IMR-90 (cell line): ENCODE data around the gene RAD23B. TPM values are rescaled to one million over a fixed set of nuclear protein-coding genes. Genes with fewer than 3 reads are reported as not detected.

ENCODE experiments used
- ATAC-seq: fragments of 200-7000 bp; cut with Tn5 transposase; 2 replicates; pipeline ENCODE4 v1.9.1; 2020; ENCODE audit warnings: low read depth, mild to moderate bottlenecking, moderate library complexity
- BruUV-seq: library from RNA; stranded (reverse); fragments of 400-500 nt; replicated peaks from 2 replicates; lab custom pipeline; 2021; lab: Mats Ljungman, UMichigan
- CTCF ChIA-PET: fragments of 300-600 bp; formaldehyde crosslinking; extraction: SDS; loops from one replicate; lab custom pipeline; 2021; ENCODE audit warnings: antibody characterized with exemption; lab: Yijun Ruan, JAX
- POLR2A ChIA-PET: fragments of 300-600 bp; sonication (Branson Sonifier 250); formaldehyde crosslinking; loops from one replicate; lab custom pipeline; 2022; ENCODE audit warnings: antibody characterized with exemption; ENCODE audit not compliant: unreplicated experiment; lab: Charles Lee
- DNase-seq: peaks from one replicate; pipeline ENCODE4 v3.0.0; 2013
- H2AFZ ChIP-seq: replicated peaks from 2 replicates; pipeline ENCODE3; 2013; ENCODE audit warnings: low read length, mild to moderate bottlenecking; ENCODE audit not compliant: poor library complexity
- H2AK5ac ChIP-seq: 2 replicates; pipeline ENCODE4 v1.6.1; 2013; ENCODE audit warnings: low read depth, low read length, inconsistent platforms
- H2AK9ac ChIP-seq: replicated peaks from 2 replicates; pipeline ENCODE3; 2013; ENCODE audit warnings: mild to moderate bottlenecking, low read depth, low read length, moderate library complexity; ENCODE audit not compliant: poor library complexity
- H2BK120ac ChIP-seq: 2 replicates; pipeline ENCODE4 v1.6.1; 2013; ENCODE audit warnings: low read depth, low read length, inconsistent platforms
- H2BK15ac ChIP-seq: 3 replicates; pipeline ENCODE4 v1.6.1; 2013; ENCODE audit warnings: low read depth, low read length, inconsistent platforms
- H2BK20ac ChIP-seq: 2 replicates; pipeline ENCODE4 v1.6.1; 2013; ENCODE audit warnings: low read depth, mild to moderate bottlenecking, inconsistent platforms, low read length, moderate library complexity
- H2BK5ac ChIP-seq: 2 replicates; pipeline ENCODE4 v1.6.1; 2013; ENCODE audit warnings: mild to moderate bottlenecking, low read depth, low read length, inconsistent platforms; ENCODE audit not compliant: poor library complexity, severe bottlenecking
- H3K14ac ChIP-seq: replicated peaks from 2 replicates; pipeline ENCODE4 v1.6.1; 2013; ENCODE audit warnings: low read depth, low read length, inconsistent platforms
- H3K18ac ChIP-seq: 2 replicates; pipeline ENCODE4 v1.6.1; 2013; ENCODE audit warnings: low read depth, low read length, control low read depth
- H3K23ac ChIP-seq: 2 replicates; pipeline ENCODE4 v1.6.1; 2013; ENCODE audit warnings: low read depth, low read length, inconsistent platforms
- H3K27ac ChIP-seq: 2 replicates; pipeline ENCODE4 v1.5.1; 2013; ENCODE audit warnings: mild to moderate bottlenecking, control low read depth, low read length; ENCODE audit not compliant: insufficient read depth
- H3K27me3 ChIP-seq: 2 replicates; pipeline ENCODE4 v1.6.1; 2013; ENCODE audit warnings: low read length; ENCODE audit not compliant: control insufficient read depth, insufficient read depth
- H3K36me3 ChIP-seq: 2 replicates; pipeline ENCODE4 v1.6.1; 2013; ENCODE audit warnings: low read length, mixed read lengths; ENCODE audit not compliant: control insufficient read depth, insufficient read depth
- H3K4ac ChIP-seq: 2 replicates; pipeline ENCODE4 v1.6.1; 2013; ENCODE audit warnings: low read depth, low read length, inconsistent platforms
- H3K4me1 ChIP-seq: 2 replicates; pipeline ENCODE4 v1.6.1; 2013; ENCODE audit warnings: low read length, mixed read lengths; ENCODE audit not compliant: control insufficient read depth, insufficient read depth
- H3K4me2 ChIP-seq: 2 replicates; pipeline ENCODE4 v1.6.1; 2013; ENCODE audit warnings: low read depth, mild to moderate bottlenecking, control low read depth, low read length, moderate library complexity
- H3K4me3 ChIP-seq: 2 replicates; pipeline ENCODE4 v1.5.1; 2013; ENCODE audit warnings: low read depth, mild to moderate bottlenecking, control low read depth, low read length, moderate library complexity; ENCODE audit not compliant: insufficient read depth
- H3K56ac ChIP-seq: 2 replicates; pipeline ENCODE4 v1.6.1; 2013; ENCODE audit warnings: low read length, inconsistent platforms; ENCODE audit not compliant: insufficient read depth; ENCODE audit errors: extremely low read depth
- H3K79me1 ChIP-seq, 2 experiments: 2 replicates each; pipeline ENCODE4 v1.6.1; 2013; ENCODE audit warnings: low read length in 2 of 2, inconsistent platforms in 1 of 2, low read depth in 1 of 2
- H3K9ac ChIP-seq: 2 replicates; pipeline ENCODE4 v1.6.1; 2013; ENCODE audit warnings: low read depth, low read length, control low read depth
- H3K9me1 ChIP-seq: 2 replicates; pipeline ENCODE4 v1.6.1; 2013; ENCODE audit warnings: low read length, inconsistent platforms; ENCODE audit not compliant: insufficient read depth
- H3K9me3 ChIP-seq: 2 replicates; pipeline ENCODE4 v1.6.1; 2013; ENCODE audit warnings: low read length; ENCODE audit not compliant: control insufficient read depth, insufficient read depth
- H4K20me1 ChIP-seq: 2 replicates; pipeline ENCODE4 v1.6.1; 2013; ENCODE audit warnings: low read length, inconsistent platforms; ENCODE audit not compliant: insufficient read depth
- H4K5ac ChIP-seq: 2 replicates; pipeline ENCODE4 v1.6.1; 2013; ENCODE audit warnings: mild to moderate bottlenecking, low read depth, low read length, control low read depth
- H4K8ac ChIP-seq, 2 experiments: 2 replicates each; pipeline ENCODE4 v1.6.1; 2013; ENCODE audit warnings: low read depth in 2 of 2, low read length in 2 of 2, control low read depth in 1 of 2, inconsistent platforms in 1 of 2
- H4K91ac ChIP-seq: 2 replicates; pipeline ENCODE4 v1.6.1; 2013; ENCODE audit warnings: low read depth, low read length, inconsistent platforms; ENCODE audit not compliant: insufficient read depth
- CHD1 ChIP-seq: IDR thresholded peaks from 2 replicates; pipeline ENCODE4 v1.6.1; 2012; ENCODE audit warnings: low read depth, low read length, improper control_type of control experiment
- MAZ ChIP-seq: IDR thresholded peaks from 2 replicates; pipeline ENCODE4 v1.6.1; 2012; ENCODE audit warnings: low read depth, mild to moderate bottlenecking, low read length, improper control_type of control experiment, moderate library complexity, borderline replicate concordance
- MXI1 ChIP-seq: IDR thresholded peaks from 2 replicates; pipeline ENCODE4 v1.6.1; 2012; ENCODE audit warnings: low read depth, mild to moderate bottlenecking, low read length, moderate library complexity, borderline replicate concordance
- NFE2L2 ChIP-seq: fragments of 150-350 bp; IDR thresholded peaks from 2 replicates; pipeline ENCODE4 v1.6.1; 2016; ENCODE audit warnings: low read depth, mild to moderate bottlenecking, low read length
- POLR2A ChIP-seq: IDR thresholded peaks from 2 replicates; pipeline ENCODE4 v1.6.1; 2012; ENCODE audit warnings: mild to moderate bottlenecking, low read depth, low read length
- RAD21 ChIP-seq: IDR thresholded peaks from 2 replicates; pipeline ENCODE4 v1.6.1; 2012; ENCODE audit warnings: low read length, improper control_type of control experiment
- RCOR1 ChIP-seq: IDR thresholded peaks from 2 replicates; pipeline ENCODE4 v1.6.1; 2012; ENCODE audit warnings: mild to moderate bottlenecking, low read length, improper control_type of control experiment; ENCODE audit not compliant: insufficient replicate concordance
- RFX5 ChIP-seq: IDR thresholded peaks from 2 replicates; pipeline ENCODE4 v1.8.0; 2012; ENCODE audit warnings: low read depth, mild to moderate bottlenecking, low read length, moderate library complexity
- WGBS, 2 experiments: methylation state at CpG; one replicate each; pipeline versions ENCODE4 v1.1.5 to v1.1.7; 2013; ENCODE audit warnings: missing lambda C conversion rate in 2 of 2; ENCODE audit not compliant: insufficient read length in 1 of 2; ENCODE audit errors: extremely low coverage in 2 of 2; 5-methylcytosine and 5-hydroxymethylcytosine counted together
- dilution Hi-C: fragments of 300-500 bp; cut with HindIII; formaldehyde crosslinking; loops from one replicate; pipeline ENCODE4 v1.14.3; 2018; ENCODE audit warnings: low sequenced_read_pairs; ENCODE audit not compliant: unreplicated experiment
- in situ Hi-C: fragments of 300-500 bp; cut with MboI; formaldehyde crosslinking; loops from 3 replicates; pipeline ENCODE4 v1.14.3; 2019; ENCODE audit warnings: low sequenced_read_pairs, inconsistent platforms, mixed read lengths
- intact Hi-C: fragments of 100-400 bp; cut with micrococcal nuclease; formaldehyde crosslinking; loops from 2 replicates; pipeline ENCODE4 v1.10.0; 2022
- polyA plus RNA-seq, 3 experiments: library from polyadenylated mRNA; depleted of rRNA; stranded (reverse); fragments of >200 nt; gene quantifications; 2 replicates each; pipeline ENCODE4 v1.2.3, GENCODE V29; 2012; ENCODE audit warnings: low replicate concordance in 1 of 3
- total RNA-seq: library from RNA; depleted of rRNA; stranded (reverse); fragments of >200 nt; gene quantifications from 2 replicates; pipeline ENCODE4 v1.2.3, GENCODE V29; 2012

The RAD23B gene
- total and polyA plus RNA-seq, 2 of the 4 experiments (the other 2 are of a cell fraction) = 126 to 148 TPM

- in situ Hi-C loops (no loop called here), intact Hi-C loops (no loop called here), dilution Hi-C loops (no loop called here)
- Histone ChIP-seq H4K91ac (no peak overlapping the region), H3K9me1 (no peaks in the 10 kb centered on the region), H2BK15ac (no peak overlapping the region; the same call in 2 of the 3 replicates), H3K4me2 (no peak overlapping the region), H3K36me3 (no peaks in the 10 kb centered on the region), H3K27me3 (no peaks in the 10 kb centered on the region), H3K4me1 (peaks cover 3% of the 10 kb centered on the region; the same call in 1 of the 2 replicates), H3K4ac (no peak overlapping the region), H4K8ac (no peak overlapping the region), H2AFZ (peak overlapping the region; percentile 37), H3K79me1 (no peaks in the 10 kb centered on the region), H2AK5ac (no peak overlapping the region), H2BK5ac (no peak overlapping the region), H2BK120ac (no peak overlapping the region), H3K23ac (no peak overlapping the region), H3K9me3 (no peaks in the 10 kb centered on the region), H3K14ac (no peak overlapping the region), H4K20me1 (no peaks in the 10 kb centered on the region), H2AK9ac (no peak overlapping the region), H2BK20ac (no peak overlapping the region), H3K18ac (no peak overlapping the region), H4K5ac (no peak overlapping the region), H3K56ac (no peak overlapping the region), H3K4me3 (no peak overlapping the region), H3K9ac (no peak overlapping the region), H3K27ac (no peak overlapping the region)
- TF ChIP-seq RAD21 (no peak), POLR2A (no peak), MXI1 (no peak), RCOR1 (no peak), NFE2L2 (no peak), CHD1 (no peak), MAZ (no peak), RFX5 (no peak)
- no CpG with 5 or more reads among the region's 5 CpGs for WGBS, 2 experiments
- ChIA-PET POLR2A (no interaction called here), CTCF (interaction anchor here (0.7 to 1.2 kb wide), 3 partner anchors 10 to 80 kb away, joined by 3 read pairs; no protein-coding TSS in a partner anchor)
- BruUV-seq = no TSS peak
- DNase-seq (no peak), ATAC-seq (peak; percentile 37)
Observed at GRCh38 chr9:107261106-107261505, 22.0 kb upstream of the RAD23B start.
